IPS-NIHi11 (cell line): ENCODE measurements around the gene GNG2.

Source experiments
- DNase-seq: peaks from one replicate; pipeline ENCODE4 v3.0.0; 2012; ENCODE audit warnings: mixed read lengths, low spot score

GNG2 gene

DNA sequence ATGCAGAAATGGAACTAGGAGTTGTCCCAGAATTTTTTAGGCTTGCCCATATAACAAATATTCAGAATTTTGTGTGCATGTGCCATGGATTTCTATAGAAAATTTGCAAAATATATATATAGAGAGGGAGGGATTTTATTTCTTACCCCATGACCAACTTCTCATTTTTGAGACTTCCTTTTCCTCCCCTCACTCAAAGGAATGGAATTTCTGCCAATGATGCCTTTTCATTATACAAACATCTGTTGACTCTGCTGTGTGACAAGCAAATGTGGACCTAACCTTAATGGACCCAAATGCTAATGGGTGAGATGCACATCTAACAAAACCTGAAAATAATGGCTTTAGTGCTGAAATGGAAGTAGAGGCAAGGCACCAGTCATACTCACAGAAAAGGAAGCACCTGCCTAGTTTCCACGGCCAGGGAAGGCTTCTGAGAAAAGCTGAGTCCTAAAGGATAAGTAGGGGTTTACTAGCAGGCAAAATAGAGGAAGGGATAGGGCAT lies 3.6 kb upstream of the GNG2 start:
- DNase-seq, result no peak

DNA sequence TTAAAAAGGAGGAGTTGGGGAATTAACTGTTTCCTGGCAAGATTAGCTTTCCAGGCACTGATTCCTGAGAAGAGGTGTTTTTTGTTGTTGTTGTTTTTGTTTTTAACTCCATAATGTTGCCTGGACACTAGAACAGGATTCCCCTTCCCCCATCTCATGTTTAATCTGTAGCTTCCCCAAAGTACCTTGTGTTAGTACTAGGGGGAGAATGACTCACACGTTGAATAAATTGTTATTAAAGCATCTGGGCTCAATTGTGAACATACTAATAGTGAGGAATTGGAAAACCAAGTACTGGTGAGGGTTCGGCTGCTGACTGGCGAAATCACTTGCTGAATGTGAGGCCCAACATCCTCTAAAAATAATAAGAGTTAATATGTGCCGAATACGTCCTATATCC lies 1.3 kb upstream of the GNG2 start:
- DNase-seq, result no peak

DNA sequence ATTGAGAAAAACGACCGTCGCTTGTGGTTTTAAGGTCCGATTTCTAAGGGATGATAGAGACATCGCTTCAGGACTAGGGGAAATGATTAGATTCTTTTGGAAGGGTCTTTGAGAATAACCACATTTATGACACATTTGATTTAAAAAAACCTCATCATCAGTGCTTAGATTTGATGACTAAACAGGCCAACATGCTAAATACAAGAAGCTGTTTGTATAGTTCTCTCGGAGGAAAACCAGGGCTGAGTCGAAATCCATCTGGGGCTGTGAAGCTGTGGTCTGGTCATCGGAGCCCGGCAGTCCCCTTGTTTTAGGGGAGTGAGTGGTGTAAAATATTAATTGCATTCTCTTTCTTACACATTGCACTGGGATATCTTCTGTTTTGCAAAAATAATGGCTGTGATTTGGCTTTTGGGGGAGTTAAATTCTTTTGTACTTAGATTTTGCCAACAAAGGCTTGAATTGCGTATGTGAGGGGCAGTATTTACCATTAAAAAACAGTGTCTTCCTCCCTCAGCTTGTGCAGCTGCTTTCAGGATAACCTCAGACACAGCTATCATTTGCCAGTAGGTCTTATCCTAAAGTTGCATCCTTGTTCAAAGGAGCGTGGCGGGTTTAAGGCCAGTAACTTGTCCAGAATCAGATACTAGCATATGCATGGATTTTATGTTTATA lies 550 bp downstream of the GNG2 start:
- DNase-seq, result no peak

DNA sequence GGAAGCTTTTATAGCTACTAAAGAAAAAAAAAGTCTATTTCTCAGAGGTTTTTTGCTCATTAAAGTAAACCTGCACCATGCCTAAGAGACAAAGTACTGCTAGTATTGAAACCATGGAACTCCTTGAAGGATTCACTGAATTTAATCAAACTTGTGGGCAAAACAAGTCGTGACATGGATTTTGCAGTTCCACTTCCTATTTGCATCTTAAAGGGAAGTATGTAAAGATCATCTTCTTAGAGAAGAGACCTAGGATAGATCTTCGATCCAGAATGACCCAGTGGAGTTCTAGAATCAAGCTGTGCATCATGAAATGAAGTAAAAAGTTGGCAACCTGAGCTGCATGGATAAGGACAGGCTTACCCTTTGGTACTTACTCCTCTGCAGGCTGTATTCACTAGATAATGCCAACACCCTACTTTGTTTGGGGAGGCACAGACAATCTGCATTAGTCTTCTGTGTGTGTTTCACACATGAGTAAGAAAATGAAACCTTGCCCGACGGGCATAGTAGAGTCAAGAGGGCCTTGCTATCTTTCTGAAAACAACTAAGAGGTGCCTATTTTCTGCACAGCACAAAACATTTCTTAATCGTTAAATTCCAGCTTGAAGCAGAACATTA lies 1.9 kb downstream of the GNG2 start:
- DNase-seq, result no peak

DNA sequence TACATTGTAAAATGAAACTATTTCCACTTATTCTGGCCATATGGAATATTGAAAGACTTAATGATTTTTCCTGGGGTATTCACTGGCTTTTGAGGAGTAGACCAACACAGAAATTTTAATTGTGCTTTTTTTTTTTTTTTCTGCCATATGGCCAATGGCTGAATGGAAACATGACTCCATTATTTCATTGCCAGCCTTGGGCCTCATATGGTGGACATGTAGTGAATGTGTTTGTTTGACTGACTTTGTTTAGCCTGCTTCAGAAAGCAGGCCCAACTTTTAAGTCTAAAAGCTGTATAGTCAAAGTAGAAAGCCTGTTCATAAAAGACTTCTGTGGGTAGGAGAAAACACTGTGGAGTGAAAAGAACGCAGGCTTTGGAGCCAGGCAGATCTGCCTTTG lies 2.4 kb downstream of the GNG2 start:
- DNase-seq, result no peak

- DNase-seq, result peak; percentile 40
Observed at GRCh38 chr14:51865953-51866747, 5.7 kb downstream of the GNG2 start.

- no peak for DNase-seq
Observed at GRCh38 chr14:51867741-51868140, 7.3 kb downstream of the GNG2 start.

- DNase-seq, result no peak
Observed at GRCh38 chr14:51868405-51868804, 8.0 kb downstream of the GNG2 start.

DNA sequence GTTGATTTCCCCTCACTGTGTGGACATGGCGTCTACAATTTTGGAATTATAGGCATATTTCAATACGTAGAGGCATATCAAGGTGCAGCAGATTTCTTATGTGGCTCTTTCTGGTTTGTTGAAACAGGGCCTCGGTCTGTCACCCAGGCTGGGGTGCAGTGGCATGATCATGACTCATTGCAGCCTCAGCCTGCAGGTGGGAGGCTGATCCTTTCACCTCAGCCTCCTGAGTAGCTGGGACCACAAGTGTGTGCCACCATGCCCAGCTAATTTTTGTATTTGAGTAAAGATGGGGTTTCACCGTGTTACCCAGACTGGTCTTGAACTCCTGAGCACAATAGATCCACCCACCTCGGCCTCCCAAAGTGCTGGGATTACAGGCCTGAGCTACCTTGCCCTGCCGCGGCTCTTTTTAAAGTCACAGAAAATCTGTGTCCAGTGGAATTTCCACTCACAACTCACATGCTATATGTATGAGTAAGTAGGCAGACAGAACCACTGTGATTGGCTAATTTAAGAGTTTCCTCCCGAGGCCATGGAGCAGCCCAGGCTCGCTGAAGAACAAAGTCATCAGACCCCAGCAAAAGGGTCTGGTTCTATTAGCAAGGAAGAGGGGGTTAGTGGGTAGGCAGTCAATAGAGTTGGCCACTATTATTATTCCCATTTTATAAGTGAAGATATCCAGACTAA lies 9.1 kb downstream of the GNG2 start:
- no peak for DNase-seq

- no peak for DNase-seq
Observed at GRCh38 chr14:51870606-51871005, 10.2 kb downstream of the GNG2 start.

GRCh38 chr14:51871846-51872245 lies 11.4 kb downstream of the GNG2 start:
- no peak for DNase-seq

DNA sequence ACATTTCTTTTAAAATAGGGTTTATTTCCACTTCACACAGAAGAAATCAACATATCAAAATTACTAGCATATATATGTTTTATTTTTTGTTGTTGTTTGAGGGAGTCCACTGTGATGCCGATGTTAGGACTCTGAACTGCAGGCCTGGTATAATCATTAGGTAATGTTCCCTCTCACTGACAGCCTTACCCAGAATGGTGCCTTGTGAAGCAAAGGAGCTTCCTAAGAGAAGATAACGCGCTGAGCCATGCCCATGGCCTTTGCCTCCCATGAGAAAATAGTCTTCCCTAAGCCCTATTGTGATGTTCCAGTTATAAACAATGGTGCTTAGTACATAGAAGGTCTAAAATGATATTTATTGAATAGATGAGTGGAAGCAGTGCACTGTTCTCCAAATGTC lies 12.0 kb downstream of the GNG2 start:
- DNase-seq, result no peak

DNA sequence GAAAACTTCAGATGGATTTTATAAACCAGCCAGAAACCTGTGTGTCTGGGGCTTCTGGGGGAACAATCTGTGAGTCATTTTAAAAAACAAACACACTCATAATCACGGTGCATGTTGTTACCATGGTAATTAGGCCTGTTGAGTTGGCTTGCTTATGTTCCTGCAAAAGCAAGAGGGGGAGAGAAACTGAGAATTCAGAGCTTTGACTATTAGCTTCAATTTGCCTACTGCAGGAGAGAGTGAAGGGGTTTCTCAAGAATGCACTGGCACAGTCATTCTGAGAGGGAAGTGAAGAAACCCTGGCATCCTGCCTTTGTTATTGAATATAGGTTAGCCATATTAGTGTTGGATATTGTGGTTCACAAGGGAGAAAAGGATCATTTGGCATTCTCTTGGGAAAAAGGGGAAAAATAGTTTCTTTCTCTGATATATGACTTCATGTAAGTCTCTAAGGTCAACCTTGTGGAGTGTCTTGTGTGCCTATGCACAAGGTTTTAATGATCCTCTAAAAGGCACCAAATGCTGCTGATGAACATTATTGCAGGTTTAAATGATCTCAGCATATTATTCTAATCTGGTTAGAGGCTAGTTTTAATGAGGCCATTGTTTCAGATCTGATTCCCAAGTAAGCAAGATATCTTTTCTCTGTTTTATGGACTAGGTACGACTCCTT lies 12.9 kb downstream of the GNG2 start:
- no peak for DNase-seq

- DNase-seq, result no peak
Observed at GRCh38 chr14:51877810-51878209, 17.4 kb downstream of the GNG2 start.

GRCh38 chr14:51879170-51879569 lies 18.8 kb downstream of the GNG2 start:
- DNase-seq, result no peak

DNA sequence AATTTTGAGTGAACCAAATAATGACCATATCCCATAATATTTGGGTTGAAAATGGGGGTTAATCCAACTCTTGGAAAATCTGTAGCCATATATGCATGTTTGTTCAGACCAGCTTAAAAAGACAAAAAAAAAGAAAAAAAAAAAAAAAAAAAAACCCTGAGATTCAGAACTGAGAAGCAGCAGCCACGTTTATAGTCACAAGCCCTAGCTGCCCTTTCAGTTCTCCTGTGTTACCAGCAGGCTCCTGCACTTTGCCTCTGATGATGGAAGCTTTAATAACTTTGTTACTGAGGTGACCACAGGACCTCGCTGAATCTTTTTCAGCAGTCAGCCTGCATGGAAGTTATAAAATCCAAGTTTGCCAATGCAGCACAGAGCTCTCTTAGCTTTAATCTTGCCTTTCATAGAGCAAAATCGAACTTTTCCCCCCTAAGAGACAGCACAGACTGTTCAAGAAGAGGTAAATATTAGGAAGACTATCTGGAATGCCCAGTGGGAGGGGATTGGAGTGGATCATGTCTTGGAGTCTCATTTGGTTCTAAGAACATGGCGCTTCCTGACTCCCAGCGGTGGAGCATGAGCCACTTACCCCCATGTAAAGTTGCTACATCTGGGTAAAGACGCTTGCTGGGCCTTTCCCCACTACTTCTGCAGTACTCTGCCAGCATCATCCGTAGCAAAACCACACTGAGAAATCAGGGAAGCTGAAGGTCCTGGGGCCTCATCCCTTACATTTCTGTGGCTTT lies 20.6 kb downstream of the GNG2 start:
- no peak for DNase-seq

GRCh38 chr14:51881636-51882035 lies 21.2 kb downstream of the GNG2 start:
- DNase-seq, result no peak

DNA sequence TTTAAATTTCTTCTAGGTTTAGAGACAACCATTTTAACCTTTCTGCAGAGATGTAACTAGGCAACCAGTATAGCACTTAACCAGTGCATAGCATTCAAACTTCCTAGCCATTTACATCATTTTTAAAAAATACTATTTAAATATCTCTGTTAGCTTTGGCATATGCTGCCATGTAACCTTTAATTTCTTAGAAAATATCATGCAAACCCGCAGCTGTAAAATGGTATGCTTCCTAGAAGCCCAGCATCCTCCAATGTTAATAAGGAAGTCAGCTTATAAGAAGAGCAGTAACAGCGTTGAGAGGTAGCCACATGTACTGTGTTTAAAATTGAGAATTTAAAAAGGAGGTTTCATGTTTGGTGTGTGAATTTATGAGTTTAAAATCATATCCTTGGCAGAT lies 22.8 kb downstream of the GNG2 start:
- no peak for DNase-seq

DNA sequence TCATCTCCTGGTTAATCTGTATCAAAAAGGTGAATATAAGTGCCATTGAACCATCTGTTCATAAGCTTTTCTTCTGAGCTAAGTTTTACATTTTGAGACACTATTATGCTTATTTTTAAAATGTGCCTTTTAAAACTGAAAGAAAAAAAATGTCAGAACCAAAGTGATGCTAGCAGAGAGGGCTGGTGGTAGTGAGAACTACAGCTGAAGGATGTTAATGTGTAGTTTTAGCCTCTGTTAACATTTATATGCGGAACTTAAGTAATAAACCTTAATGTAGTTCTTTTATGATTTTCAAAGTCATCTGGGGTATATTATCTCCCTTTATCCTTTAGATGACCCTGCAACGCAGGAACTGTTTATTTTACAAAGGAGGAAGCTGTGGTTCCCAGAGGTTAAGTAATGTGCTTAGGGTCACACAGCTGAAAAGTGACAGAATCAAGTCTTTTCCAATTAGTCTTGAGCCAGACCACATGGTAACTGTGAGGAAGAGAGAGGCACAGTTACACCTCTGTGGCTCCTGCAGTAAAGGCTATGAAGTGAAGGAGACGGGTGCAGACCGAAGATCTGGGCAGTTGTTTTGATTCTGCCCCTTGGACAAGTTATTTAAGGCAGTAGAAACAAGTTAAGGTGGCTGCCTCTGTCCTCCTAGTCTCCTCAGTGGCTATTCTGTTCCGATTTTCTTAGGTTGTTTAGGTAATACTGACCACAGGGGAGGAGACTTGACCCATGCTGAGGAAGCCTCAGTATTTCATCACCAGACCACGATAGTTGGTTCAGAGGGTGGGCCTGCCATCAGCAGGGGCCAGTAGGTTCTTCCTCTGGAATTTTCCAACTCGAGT lies 23.9 kb downstream of the GNG2 start:
- DNase-seq, result no peak

DNA sequence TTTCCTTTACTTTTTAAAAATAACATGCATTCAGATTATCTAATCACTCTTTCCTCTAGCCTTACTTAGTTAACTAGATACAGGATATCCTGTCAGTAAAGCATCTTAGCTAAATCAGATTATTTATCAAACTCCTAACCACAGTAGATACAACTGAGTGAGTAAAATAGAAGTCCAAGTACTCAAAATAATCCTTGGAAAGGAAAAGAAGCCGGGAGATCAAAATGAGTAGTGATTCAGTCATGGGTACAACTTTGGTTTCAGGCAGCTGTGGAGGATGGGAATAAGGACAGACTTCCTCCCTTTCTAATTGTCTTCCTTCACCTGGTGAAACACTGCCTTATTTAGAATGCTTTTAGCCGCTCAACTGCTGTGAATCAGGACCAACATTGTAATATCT lies 29.4 kb downstream of the GNG2 start:
- DNase-seq, result no peak
